GM12892 (cell line): ENCODE measurements around the gene EPHA4.

Experiments
- POLR2A ChIP-seq: IDR thresholded peaks from 2 replicates; pipeline ENCODE4 v1.6.1; 2011; ENCODE audit warnings: low read depth, low read length, control low read depth
- POLR2AphosphoS5 ChIP-seq: IDR thresholded peaks from 2 replicates; pipeline ENCODE4 v1.6.1; 2011; ENCODE audit warnings: low read depth, low read length, control low read depth

DNA sequence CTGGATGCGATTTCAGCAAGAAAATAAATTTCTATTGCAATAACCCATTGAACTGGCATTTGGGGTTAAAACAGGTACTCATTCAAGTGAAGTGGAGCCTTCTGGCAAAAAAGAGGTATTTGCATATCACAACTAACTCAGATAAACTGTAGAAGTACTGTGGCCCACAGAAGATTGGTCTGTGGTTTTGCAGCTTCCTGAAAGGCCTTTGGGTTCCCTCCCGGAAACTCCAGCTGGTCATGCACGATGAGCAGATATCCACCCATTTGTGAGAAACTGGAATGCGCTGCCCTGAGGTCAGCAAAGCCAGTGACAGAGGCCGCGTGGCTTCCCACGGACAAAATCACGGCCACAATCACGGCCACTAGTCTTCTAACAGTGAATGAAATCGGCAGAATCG lies 106.3 kb downstream of the EPHA4 start:
- no peak for TF ChIP-seq POLR2AphosphoS5
- TF ChIP-seq POLR2A, result no peak
